HG02571 (cell line): ENCODE results near the gene WNT16.
A peak's percentile ranks its signal among the peaks of the same experiment; 100 is the strongest.
"Not testable (repeated sequence)": the region's sequence is repeated elsewhere in the genome, so short reads cannot be mapped to it uniquely, and the experiment has no call there.

Experiments
- ATAC-seq: cut with Tn5 transposase; IDR thresholded peaks from one replicate; pipeline ENCODE4 v1.9.1; 2021; ENCODE audit warnings: mild to moderate bottlenecking, moderate library complexity; ENCODE audit not compliant: unreplicated experiment

Gene WNT16

GRCh38 chr7:121305109-121305508, 23.7 kb upstream of the WNT16 start:
- no peak for ATAC-seq

GRCh38 chr7:121306565-121306964, 22.2 kb upstream of the WNT16 start:
- no peak for ATAC-seq

DNA sequence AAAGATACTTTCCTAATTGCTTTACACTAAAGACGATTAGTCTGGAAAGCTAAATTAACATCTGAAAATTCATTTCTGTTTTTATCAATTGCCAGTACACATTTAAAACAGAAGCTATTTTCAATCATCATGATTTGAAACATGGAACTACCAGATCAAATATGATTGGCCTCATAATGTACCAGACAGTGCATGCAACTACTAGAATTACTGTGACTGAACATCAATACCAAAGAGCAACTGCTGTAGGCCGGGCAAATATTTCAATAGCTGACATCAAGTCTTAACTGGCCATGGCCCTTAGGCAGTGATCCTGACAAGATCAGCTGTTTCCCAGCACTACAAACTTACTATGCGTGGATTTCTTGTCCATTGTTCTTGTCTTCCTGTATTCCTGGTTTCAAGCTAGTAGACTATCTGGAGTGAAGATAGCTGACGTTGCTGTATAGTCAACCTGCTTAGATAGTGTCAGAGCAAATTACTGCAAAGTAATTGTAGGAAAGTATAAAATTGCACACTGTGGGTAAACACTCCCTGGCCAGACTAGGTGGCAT, 21.7 kb upstream of the WNT16 start:
- ATAC-seq: no peak

- ATAC-seq: no peak
Observed at GRCh38 chr7:121313220-121313792, 15.5 kb upstream of the WNT16 start.

- peak; percentile 89 for ATAC-seq
Observed at GRCh38 chr7:121313793-121314676, 14.8 kb upstream of the WNT16 start.

DNA sequence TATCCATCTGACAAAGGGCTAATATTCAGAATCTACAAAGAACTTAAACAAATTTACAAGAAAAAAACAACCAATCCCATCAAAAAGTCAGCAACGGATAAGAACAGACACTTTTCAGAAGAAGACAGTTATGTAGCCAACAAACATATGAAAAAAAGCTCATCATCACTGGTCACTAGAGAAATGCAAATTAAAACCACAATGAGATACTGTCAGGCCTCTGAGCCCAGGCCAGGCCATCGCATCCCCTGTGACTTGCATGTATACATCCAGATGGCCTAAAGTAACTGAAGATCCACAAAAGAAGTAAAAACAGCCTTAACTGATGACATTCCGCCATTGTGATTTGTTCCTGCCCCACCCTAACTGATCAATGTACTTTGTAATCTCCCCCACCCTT, 13.6 kb upstream of the WNT16 start:
- ATAC-seq: not testable (repeated sequence)

- no peak for ATAC-seq
Observed at GRCh38 chr7:121322460-121322859, 6.3 kb upstream of the WNT16 start.

- no peak for ATAC-seq
Observed at GRCh38 chr7:121323515-121324302, 5.1 kb upstream of the WNT16 start.

- ATAC-seq: no peak
Observed at GRCh38 chr7:121327671-121328070, 1.1 kb upstream of the WNT16 start.

GRCh38 chr7:121329191-121330052, 622 bp downstream of the WNT16 start:
- ATAC-seq: peak; percentile 51

- ATAC-seq: peak; percentile 36
Observed at GRCh38 chr7:121330053-121330833, 1.4 kb downstream of the WNT16 start.

DNA sequence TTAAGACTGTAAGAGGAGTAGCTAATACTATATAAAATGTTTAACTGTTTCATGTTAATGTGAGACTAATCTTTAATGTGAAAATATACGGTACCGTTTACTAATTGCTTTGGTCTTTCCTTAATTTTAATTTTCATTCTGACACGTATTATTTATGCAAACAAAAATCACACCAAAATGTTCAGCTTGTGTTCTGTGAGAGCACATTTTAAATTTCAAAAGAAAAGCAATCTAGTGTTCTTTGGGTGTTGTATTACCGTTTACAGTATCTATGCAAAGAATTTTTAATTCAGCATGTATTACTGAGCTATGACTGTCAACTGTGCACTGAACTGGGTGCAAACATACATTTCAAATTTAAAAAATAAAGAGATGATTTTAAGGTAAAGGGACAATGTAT, 2.2 kb downstream of the WNT16 start:
- ATAC-seq: no peak

- no peak for ATAC-seq
Observed at GRCh38 chr7:121331574-121331973, 2.8 kb downstream of the WNT16 start.

GRCh38 chr7:121334376-121334775, 5.6 kb downstream of the WNT16 start:
- ATAC-seq: no peak

- ATAC-seq: no peak
Observed at GRCh38 chr7:121334875-121335648, 6.3 kb downstream of the WNT16 start.

DNA sequence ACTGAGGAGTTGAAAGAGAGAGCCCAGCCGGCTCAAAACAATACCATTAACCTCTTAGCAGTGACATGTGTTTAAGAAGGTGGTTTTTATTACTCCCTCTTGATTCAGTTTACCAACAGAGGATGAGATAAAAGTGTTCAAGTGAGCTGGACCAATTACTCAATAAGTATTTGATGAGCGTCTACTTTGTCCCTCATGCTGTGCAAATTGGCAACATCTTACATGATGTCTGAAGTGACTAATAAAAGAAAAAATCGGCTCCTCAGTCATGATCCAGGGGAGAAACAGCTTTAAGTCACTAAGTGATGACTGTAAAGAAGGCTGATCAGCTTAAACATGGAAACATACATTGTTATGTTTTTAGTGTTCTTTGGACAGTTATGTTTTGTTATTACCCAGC, 7.8 kb downstream of the WNT16 start:
- no peak for ATAC-seq

DNA sequence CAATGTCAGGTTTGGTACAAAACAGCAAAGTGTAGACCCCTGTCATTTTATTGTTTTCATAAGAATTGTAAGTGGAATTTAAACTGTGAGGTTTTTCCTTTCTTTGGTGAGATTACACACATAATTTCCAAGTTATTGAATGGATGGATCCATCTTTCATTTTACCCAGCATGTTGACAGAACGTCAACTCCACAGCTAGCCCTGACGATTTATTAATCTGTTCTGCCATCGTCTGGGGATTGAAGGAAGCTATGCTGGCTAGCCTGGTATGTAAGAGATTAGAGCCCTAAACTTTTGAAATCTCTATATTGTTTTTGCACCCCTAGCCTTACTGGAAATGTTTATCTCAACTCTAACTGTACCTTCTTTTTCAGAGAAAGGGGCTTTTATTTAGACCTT, 8.6 kb downstream of the WNT16 start:
- peak; percentile 51 for ATAC-seq

DNA sequence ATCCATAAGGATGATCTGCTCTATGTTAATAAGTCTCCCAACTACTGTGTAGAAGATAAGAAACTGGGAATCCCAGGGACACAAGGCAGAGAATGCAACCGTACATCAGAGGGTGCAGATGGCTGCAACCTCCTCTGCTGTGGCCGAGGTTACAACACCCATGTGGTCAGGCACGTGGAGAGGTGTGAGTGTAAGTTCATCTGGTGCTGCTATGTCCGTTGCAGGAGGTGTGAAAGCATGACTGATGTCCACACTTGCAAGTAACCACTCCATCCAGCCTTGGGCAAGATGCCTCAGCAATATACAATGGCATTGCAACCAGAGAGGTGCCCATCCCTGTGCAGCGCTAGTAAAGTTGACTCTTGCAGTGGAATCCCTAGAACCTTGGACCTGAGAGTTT, 10.3 kb downstream of the WNT16 start:
- ATAC-seq: no peak

DNA sequence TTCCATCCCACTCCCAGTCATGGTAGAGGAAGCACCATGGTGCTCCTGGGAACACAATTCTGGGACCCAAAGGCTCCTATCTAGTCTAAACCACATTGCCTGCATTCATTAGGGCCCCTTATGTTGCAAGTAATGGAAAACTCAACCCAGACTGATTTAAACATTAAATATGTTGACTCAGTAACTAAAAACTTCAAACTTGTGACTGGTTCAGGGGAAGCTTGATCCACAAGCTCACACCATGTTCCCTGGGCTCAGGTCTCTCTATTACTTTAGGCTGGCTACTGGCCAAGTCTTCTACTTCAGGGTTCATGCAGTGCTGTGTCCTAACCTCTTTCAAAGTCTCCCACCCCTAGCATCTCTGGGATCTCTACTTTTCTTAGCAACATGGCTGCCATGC, 13.1 kb downstream of the WNT16 start:
- ATAC-seq: no peak
